Measurements from ENCODE around the gene TCTN1. TPM values are rescaled to one million over a fixed set of nuclear protein-coding genes. Genes with fewer than 3 reads are reported as not detected.
"Not testable (repeated sequence)": the region's sequence is repeated elsewhere in the genome, so short reads cannot be mapped to it uniquely, and the experiment has no call there.

TCTN1 gene
- total RNA-seq, 2 experiments from 2014 or later = 5.0 to 5.5 TPM

DNA sequence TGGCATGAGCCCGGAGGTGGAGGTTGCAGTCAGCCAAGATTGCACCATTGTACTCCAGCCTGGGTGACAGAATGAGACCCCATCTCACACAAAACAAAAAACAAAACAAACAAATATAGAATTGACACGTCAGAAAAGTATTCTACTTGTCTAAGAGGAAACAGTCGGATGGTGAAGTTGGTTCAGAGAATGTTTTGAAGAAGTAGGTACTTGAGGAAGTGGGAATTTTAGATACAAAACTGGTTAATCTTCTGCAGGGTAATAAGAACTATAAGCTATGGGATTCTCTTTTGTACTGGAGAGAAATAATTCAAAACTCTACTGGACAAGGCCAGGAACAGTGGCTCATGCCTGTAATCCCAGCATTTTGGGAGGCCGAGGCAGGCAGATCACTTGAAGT lies 14.6 kb upstream of the TCTN1 start:
- H3K9me3 ChIP-seq (ENCODE audit: control insufficient read depth in 1 of 2, insufficient read depth in 1 of 2, low read length in 2 of 2) = no peaks in the 10 kb centered on the region
- no peak overlapping the region for H3K27ac Mint-ChIP-seq
- H3K4me1 ChIP-seq (ENCODE audit: insufficient read depth, low read length) = peaks cover 3% of the 10 kb centered on the region
- TF ChIP-seq, protein P1, sequence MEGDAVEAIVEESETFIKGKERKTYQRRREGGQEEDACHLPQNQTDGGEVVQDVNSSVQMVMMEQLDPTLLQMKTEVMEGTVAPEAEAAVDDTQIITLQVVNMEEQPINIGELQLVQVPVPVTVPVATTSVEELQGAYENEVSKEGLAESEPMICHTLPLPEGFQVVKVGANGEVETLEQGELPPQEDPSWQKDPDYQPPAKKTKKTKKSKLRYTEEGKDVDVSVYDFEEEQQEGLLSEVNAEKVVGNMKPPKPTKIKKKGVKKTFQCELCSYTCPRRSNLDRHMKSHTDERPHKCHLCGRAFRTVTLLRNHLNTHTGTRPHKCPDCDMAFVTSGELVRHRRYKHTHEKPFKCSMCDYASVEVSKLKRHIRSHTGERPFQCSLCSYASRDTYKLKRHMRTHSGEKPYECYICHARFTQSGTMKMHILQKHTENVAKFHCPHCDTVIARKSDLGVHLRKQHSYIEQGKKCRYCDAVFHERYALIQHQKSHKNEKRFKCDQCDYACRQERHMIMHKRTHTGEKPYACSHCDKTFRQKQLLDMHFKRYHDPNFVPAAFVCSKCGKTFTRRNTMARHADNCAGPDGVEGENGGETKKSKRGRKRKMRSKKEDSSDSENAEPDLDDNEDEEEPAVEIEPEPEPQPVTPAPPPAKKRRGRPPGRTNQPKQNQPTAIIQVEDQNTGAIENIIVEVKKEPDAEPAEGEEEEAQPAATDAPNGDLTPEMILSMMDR (IDR thresholded peaks at IDR 0.05) = no peak
- H3K4me3 Mint-ChIP-seq = no peak overlapping the region
- ChIA-PET CTCF (interaction anchor here (1.9 to 9.3 kb wide), 6 partner anchors 19 to 150 kb away, joined by 7 to 112 read pairs (median 29); partner anchors contain the start of genes ARPC3, FAM216A and GPN3), POLR2A (interaction anchor here (0.9 to 4.4 kb wide), 3 partner anchors 46 to 131 kb away, joined by 3 to 44 read pairs (median 23); partner anchors contain the start of genes FAM216A, GPN3, RAD9B and VPS29)
- ATAC-seq (ENCODE audit: poor library complexity) (no peak), DNase-seq (no peak)
- H3K27me3 Mint-ChIP-seq = no peaks in the 10 kb centered on the region
- no peak overlapping the region for H3K27ac ChIP-seq (ENCODE audit: low read depth in 1 of 2, low read length in 2 of 2)
- no peaks in the 10 kb centered on the region for H3K36me3 Mint-ChIP-seq (ENCODE audit: low read depth)
- H3K4me3 ChIP-seq (ENCODE audit: low read length) = no peak overlapping the region
- intact Hi-C loops (cut with DNase I, micrococcal nuclease) = no loop called here
- no peaks in the 10 kb centered on the region for H3K27me3 ChIP-seq (ENCODE audit: control insufficient read depth in 1 of 2, insufficient read depth in 2 of 2, low read length in 2 of 2)
- peaks cover 10% of the 10 kb centered on the region for H3K4me1 Mint-ChIP-seq (ENCODE audit: low read depth)
- H3K36me3 ChIP-seq (ENCODE audit: insufficient read depth, low read length) = no peaks in the 10 kb centered on the region
- no peaks in the 10 kb centered on the region for H3K9me3 Mint-ChIP-seq

DNA sequence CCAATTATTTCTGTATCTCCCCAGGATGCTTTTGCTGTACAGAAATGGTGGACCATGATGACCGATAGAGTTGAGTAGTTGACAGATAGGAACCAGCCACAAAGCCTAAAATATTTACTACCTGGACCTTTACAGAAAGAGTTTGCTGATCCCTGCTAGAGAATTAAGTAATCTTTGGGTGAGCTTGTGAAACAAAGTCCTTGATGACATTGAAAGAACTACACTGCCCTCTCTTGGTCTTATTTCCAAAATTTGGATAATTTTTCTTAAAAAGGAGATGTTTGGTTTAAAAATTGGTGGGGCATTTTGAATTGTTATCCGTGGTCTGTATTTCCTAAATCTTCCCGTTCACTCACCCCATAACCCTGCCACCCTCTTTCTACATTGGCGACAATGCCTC lies 13.7 kb upstream of the TCTN1 start:
- Histone ChIP-seq H3K27ac (ENCODE audit: low read depth in 1 of 2, low read length in 2 of 2) (no peak overlapping the region), H3K4me1 (ENCODE audit: insufficient read depth, low read length) (peaks cover 5% of the 10 kb centered on the region), H3K4me3 (ENCODE audit: low read length) (no peak overlapping the region), H3K9me3 (ENCODE audit: control insufficient read depth in 1 of 2, insufficient read depth in 1 of 2, low read length in 2 of 2) (no peaks in the 10 kb centered on the region), H3K36me3 (ENCODE audit: insufficient read depth, low read length) (no peaks in the 10 kb centered on the region), H3K27me3 (ENCODE audit: control insufficient read depth in 1 of 2, insufficient read depth in 2 of 2, low read length in 2 of 2) (no peaks in the 10 kb centered on the region)
- intact Hi-C loops (cut with DNase I, micrococcal nuclease) = loop anchor here (1.0 to 5.0 kb wide), 8 partner anchors 48 to 498 kb away; partner anchors contain the start of genes ARPC3 (in 2 of the 2), FAM216A (in 1 of the 2) and GPN3 (in 1 of the 2)
- no peaks in the 10 kb centered on the region for H3K9me3 Mint-ChIP-seq
- H3K36me3 Mint-ChIP-seq (ENCODE audit: low read depth) = no peaks in the 10 kb centered on the region
- ATAC-seq (ENCODE audit: poor library complexity) = peak; percentile 46
- peak in 3 of 14 experiments; percentile 70 to 76 (median 74) for DNase-seq
- H3K4me1 Mint-ChIP-seq (ENCODE audit: low read depth) = peaks cover 10% of the 10 kb centered on the region
- POLR2A ChIA-PET = interaction anchor here (0.5 to 4.4 kb wide), 12 partner anchors 13 to 206 kb away, joined by 3 to 44 read pairs (median 4); partner anchors contain the start of genes ARPC3, FAM216A, GPN3 and RAD9B
- H3K27ac Mint-ChIP-seq = peak overlapping the region; percentile 0
- CTCF ChIA-PET = interaction anchor here (0.6 to 9.3 kb wide), 21 partner anchors 10 to 1719 kb away, joined by 3 to 112 read pairs (median 6); partner anchors contain the start of genes ARPC3, FAM216A, GPN3 and TCTN1
- no peak overlapping the region for H3K4me3 Mint-ChIP-seq
- H3K27me3 Mint-ChIP-seq = no peaks in the 10 kb centered on the region
- TF ChIP-seq, protein P1 (IDR thresholded peaks at IDR 0.05) = peak; percentile 71

DNA sequence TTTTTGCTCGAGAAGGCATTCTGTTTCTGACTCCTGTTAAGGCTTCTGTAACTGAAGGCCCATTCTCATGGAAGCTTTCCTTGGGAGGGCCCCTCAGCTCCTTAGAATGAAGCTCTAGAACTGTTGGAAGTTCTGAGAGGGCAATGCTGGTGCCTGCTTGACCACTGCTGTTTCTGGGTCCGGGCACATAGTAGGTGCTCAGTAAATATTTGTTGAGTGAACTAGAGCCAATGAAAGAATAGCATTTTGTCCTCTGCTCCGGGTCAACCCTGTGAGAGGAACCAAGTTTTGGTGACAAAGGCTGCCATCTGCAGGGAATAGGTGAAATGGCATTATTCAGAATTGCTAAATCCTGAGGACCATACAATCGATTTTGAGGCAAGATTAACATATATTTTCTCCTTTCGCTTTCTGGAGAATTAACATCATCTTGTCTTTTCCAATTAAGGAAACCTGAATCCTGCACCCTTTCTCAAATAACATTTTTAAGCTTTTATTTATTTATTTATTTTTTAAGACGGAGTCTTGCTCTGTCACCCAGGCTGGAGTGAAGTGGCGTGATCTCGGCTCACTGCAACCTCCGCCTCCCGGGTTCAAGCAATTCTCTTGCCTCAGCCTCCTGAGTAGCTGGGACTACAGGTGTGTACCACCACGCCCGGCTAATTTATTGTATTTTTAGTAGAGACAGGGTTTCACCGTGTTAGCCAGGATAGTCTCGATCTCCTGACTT lies 11.7 kb upstream of the TCTN1 start:
- H3K36me3 ChIP-seq (ENCODE audit: insufficient read depth, low read length); H3K9me3 Mint-ChIP-seq; H3K27me3 Mint-ChIP-seq; H3K27me3 ChIP-seq (ENCODE audit: control insufficient read depth in 1 of 2, insufficient read depth in 2 of 2, low read length in 2 of 2); H3K36me3 Mint-ChIP-seq (ENCODE audit: low read depth); H3K4me3 ChIP-seq (ENCODE audit: low read length); H3K27ac ChIP-seq (ENCODE audit: low read depth in 1 of 2, low read length in 2 of 2); H3K9me3 ChIP-seq (ENCODE audit: control insufficient read depth in 1 of 2, insufficient read depth in 1 of 2, low read length in 2 of 2); H3K4me3 Mint-ChIP-seq; H3K27ac Mint-ChIP-seq: not testable (repeated sequence)
- DNase-seq (peak in 8 of 14 experiments; percentile 21 to 80 (median 48)), ATAC-seq (ENCODE audit: poor library complexity) (peak; percentile 81)
- H3K4me1 ChIP-seq (ENCODE audit: insufficient read depth, low read length) = peaks cover 12% of the 10 kb centered on the region
- ChIA-PET POLR2A (interaction anchor here (0.6 to 4.4 kb wide), 9 partner anchors 8 to 171 kb away, joined by 3 to 44 read pairs (median 5); partner anchors contain the start of genes ARPC3, FAM216A, GPN3 and RAD9B), CTCF (interaction anchor here (1.0 to 9.3 kb wide), 13 partner anchors 10 to 152 kb away, joined by 3 to 112 read pairs (median 9); partner anchors contain the start of genes ARPC3, FAM216A, GPN3 and TCTN1)
- H3K4me1 Mint-ChIP-seq (ENCODE audit: low read depth) = peaks cover 15% of the 10 kb centered on the region
- TF ChIP-seq, protein P1 (IDR thresholded peaks at IDR 0.05) = peak; percentile 79
- intact Hi-C loops (cut with DNase I, micrococcal nuclease) = loop anchor here (1.0 to 5.0 kb wide), 9 partner anchors 50 to 501 kb away; partner anchors contain the start of genes FAM216A (in 1 of the 2) and GPN3 (in 1 of the 2)
